Measurements from ENCODE around the gene VAC14.

Gene VAC14

GRCh38 chr16:70662991-70663523 lies 137.9 kb downstream of the VAC14 start:
- DNase-seq, result no peak

DNA sequence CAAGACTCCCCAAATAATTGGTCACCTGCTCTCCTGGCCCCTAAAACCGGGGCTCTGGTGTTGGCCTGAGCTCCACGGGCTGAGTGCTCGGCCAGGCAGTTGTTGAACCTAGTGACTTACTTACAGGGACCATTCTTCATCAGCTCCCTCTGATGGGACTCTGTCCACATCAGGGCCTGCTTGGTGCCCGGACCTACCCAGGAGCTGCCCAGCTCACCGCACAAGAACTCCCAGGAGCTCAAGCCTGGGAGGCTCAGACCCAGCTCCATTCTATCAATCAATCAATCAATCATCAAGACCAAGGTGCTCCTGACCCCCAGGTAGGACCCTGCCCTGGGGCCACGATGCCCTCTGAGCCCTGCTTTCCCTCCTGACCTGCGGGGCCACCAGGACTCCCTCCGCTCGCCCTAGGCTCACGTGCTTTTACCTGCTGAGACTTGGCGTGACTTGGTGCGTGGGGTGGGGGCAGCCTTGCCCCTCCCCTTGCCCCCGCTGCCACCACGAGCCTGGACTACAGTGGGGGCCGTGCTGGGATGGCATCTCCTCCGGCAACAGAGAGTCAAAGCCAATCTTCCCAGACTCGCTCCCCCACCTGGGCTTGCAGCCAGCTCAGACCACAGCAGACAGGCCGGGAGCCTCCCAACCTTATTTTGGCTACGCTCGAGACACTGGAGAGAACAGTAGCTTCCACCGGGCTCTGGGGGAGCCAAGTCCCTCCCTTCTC lies 138.9 kb downstream of the VAC14 start:
- no peak for DNase-seq

GRCh38 chr16:70661534-70661917 lies 139.4 kb downstream of the VAC14 start:
- DNase-seq, result no peak

GRCh38 chr16:70660672-70661350 lies 140.1 kb downstream of the VAC14 start:
- no peak for DNase-seq

GRCh38 chr16:70659953-70660671 lies 140.8 kb downstream of the VAC14 start:
- no peak for DNase-seq

DNA sequence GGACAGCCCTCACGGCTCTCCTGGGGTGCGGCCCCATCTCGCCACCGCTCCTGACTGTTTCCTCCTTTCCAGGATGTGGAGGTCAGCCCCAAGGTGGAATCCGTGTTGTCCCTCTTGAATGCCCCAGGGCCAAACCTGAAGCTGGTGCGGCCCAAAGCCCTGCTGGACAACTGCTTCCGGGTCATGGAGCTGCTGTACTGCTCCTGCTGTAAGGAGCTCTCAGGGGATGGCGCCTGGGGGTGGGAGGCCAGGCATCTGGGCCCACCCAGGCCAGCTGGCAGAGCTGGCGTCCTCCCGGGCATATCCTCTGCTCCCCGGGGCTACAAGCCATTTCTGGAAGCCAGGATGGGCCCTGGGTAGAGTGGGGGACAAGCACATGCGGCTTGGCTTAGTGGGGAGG lies 141.4 kb downstream of the VAC14 start:
- DNase-seq, result no peak

DNA sequence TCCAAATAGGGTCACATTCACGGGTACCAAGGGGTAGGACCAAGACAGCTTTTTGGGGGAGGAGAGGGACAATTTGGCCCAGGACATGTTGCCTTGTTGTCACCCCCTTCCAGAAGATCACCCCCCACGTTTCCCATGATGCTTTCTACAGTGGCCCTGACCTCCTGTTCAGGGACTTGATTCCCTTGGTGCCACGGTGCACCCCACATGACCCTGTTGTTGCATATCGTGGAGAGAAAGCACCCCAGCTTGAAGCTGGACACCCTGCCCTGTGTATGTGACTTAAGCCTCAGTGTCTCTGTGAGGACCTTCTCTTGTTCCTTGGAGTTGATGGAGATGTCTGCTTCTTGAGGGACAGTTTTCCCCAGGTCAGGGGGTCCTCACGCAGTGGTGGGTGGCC lies 142.0 kb downstream of the VAC14 start:
- no peak for DNase-seq

- DNase-seq, result no peak
Observed at GRCh38 chr16:70657956-70658355, 143.0 kb downstream of the VAC14 start.

DNA sequence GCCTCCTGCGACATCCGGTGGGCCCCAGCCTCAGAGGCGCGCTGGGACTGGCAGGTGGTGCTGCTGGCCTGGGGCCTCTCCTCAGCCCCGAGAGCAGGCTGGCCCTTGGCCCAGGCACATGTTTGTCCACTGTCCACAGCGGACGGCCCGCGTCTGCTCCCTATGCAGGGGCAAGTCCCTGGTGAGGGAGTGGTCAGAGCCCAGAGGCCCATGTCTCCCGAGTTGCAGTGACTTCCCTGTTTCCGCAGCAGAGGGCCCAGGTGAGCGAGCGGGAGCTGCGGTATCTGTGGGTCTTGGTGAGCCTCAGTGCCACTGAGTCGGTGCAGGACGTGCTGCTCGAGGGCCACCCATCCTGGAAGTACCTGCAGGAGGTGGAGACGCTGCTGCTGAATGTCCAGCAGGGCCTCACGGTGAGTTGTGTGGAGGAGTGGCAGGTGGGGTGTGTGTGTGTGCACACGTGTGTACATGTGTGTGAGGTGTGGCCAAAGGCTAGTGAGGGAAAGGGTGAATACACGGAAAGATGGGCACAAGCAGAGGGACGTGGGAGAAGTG lies 144.2 kb downstream of the VAC14 start:
- no peak for DNase-seq

DNA sequence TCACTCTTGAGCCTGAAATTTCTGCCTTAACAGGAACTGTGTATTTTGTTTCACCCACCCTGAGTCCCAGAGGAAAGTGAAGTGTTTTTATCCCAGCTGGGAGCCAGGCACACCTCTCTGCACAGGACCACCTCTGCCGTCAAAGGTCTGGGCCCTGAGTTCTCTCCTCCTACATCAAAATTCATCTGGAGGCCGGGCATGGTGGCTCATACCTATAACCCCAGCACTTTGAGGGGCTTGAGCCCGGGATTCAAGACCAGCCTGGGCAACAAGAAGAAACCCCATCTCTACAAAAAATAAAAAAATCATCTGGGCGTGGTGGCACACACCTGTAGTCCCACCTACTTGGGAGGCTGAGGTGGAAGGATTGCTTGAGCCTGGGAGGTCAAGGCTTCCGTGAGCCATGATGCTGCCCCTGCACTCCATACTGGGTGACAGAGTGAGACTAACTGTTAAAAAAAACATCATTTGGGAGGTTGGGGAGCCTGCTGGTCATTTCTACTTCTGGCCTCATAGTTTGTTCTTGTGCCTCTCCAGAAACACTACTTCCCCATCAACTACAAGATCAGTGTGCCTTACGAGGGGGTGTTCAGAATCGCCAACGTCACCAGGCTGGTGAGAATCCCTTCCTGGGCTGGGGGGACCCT lies 144.8 kb downstream of the VAC14 start:
- DNase-seq, result no peak

DNA sequence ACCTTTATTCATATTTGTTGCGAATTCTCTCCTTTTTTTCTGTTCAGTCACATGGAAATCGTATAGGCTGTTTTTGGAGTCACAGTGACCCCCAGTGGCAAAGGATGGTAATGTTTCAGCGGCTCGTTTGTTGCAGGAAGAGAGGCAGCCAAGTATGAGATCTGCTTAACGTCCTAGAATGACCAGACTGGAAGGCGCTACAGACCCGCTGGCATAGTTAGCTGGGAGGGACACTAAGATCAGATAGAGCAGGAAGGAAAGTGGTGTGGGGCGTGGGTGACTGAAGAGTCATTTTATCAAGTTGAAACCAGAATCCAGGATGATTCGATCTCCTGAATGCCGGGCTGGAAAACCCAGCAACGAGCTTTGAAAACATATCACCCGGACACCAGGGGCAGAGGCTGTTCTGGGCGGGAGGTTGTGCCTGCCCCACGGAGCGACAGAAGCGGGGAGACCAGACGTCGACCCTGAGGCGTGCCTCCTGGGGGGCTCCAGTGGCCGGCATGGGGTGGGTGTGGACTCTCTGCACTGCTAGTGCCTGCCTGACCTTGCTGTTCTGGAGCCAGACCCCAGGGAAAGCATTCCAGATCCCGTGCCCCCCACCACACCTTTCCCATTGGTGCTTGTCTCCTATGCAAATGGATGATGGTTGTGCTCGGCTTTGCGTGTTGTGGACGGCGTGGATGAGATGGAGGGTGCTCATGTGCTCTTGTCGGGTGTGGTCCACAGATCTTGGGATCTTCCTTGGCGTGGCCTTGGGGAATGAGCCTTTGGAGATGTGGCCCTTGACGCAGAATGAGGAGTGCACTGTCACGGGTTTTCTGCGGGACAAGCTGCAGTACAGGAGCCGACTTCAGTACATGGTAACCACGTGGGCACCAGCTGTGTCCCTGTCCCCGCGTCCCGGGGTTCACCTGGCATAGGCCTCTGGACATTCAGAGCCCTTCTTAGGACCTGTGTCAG lies 146.9 kb downstream of the VAC14 start:
- DNase-seq, result peak; percentile 75

DNA sequence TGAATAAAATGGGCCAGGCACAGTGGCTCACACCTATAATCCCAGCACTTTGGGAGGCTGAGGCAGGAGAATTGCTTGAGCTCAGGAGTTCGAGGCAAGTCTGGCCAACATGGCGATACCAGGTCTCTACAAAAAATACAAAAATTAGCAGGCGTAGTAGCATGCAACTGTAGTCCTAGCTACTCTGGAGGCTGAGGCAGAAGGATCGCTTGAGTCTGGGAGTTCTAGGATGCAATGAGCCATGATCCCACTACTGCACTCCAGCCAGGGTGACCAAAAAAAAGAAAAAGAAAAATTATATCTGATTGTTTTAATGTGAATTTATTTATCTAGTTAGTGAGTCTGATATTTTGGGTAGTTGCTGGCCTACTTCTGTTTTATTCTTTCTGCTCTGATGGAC lies 147.6 kb downstream of the VAC14 start:
- no peak for DNase-seq

- DNase-seq, result no peak
Observed at GRCh38 chr16:70652322-70652721, 148.6 kb downstream of the VAC14 start.

GRCh38 chr16:70651524-70651923 lies 149.4 kb downstream of the VAC14 start:
- DNase-seq, result no peak

- DNase-seq, result no peak
Observed at GRCh38 chr16:70650216-70650615, 150.7 kb downstream of the VAC14 start.

DNA sequence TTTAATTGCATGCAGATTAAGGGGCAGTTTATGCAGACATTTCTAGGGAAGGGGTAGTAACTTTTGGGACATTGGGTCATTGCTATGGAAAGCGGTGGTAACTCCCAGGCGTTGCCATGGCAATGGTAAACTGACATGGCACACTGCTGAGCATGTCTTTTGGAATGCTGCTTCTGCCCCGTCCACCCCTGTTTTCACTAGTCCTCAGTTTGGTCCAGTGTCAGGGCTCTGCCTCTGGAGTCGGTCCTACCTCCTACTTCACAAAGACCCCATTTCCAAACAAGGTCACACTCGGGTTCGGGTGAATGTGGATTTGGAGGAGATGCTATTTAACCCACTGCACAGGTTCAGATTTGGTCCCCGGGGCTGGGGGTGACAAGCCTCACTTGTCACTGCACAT lies 151.7 kb downstream of the VAC14 start:
- DNase-seq, result no peak

DNA sequence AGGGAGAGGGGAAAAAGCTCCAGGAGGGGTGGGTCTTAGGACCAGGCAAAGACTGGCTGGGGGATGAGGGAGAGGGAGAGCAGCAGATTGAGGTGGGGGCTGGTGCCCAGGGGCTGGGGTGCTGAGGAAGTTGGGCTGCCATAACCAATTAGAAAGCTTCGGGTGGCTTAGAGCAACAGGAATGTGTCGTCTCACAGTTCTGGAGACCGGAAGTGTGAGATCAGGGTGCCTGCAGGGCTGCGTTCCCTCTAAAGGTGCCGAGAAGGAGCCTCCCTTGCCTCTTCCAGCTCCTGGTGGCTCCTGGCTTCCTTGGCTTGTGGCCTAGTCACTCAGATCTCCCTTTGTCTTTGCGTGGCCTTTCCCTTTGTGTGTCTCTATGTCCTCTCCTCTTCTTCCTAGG lies 152.4 kb downstream of the VAC14 start:
- DNase-seq, result no peak

GRCh38 chr16:70647441-70648359 lies 153.3 kb downstream of the VAC14 start:
- no peak for DNase-seq

DNA sequence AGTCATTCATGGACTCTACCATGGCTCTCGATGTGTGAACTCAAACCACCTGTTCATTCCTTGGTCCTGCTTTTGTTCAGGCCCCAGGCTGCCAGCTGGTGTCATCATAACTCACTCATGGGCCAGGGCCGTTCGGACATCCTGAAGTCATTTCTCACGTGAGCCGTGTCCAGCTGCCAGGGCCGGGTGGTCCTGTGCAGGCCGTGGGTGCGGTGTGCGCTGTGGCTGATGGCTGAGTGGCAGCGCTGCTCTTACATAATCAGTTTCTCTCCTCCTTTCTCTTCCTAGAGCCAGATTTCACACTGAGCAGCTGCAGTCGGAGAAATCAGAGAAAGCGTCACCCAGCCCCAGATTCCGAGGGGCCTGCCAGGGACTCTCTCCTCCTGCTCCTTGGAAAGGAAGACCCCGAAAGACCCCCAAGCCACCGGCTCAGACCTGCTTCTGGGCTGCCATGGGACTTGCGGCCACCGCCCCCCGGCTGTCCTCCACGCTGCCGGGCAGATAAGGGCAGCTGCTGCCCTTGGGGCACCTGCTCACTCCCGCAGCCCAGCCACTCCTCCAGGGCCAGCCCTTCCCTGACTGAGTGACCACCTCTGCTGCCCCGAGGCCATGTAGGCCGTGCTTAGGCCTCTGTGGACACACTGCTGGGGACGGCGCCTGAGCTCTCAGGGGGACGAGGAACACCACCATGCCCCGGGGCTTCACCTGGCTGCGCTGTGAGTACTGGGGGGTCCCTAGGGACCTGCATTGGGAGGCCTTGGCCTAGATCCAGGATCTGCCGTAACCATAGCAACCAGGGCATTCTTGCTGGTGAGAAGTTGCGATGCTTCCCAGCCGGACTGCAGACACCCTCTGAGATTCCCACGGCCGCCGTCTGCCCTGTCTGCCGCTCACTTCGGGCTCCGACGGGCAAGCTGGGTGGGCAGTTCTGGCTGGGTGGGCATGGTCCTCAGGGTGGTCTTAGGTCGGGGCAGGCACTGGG lies 154.4 kb downstream of the VAC14 start, which contains the start of gene IL34:
Gene IL34, plus strand, starts transcription at position 300 of the 982 bp plus-strand sequence. Its CDS starts 389 bp downstream, at position 689.
- DNase-seq, result no peak
